ENCODE results near the gene OBSL1. TPM values are rescaled to one million over a fixed set of nuclear protein-coding genes. Genes with fewer than 3 reads are reported as not detected.

OBSL1 gene
- total RNA-seq, 1 experiment from 2014 or later, result 51.9 TPM

- no peak for DNase-seq (ENCODE audit: low spot score)
Measured at GRCh38 chr2:219551441-219552381, 19.6 kb downstream of the OBSL1 start.

- DNase-seq (ENCODE audit: low spot score), result no peak
Measured at GRCh38 chr2:219549619-219550018, 21.7 kb downstream of the OBSL1 start.

GRCh38 chr2:219548990-219549389, 22.3 kb downstream of the OBSL1 start:
- DNase-seq (ENCODE audit: low spot score), result no peak

GRCh38 chr2:219547621-219548020, 23.7 kb downstream of the OBSL1 start:
- no peak for DNase-seq (ENCODE audit: low spot score)

- DNase-seq (ENCODE audit: low spot score), result no peak
Measured at GRCh38 chr2:219545943-219546352, 25.4 kb downstream of the OBSL1 start.

GRCh38 chr2:219545295-219545942, 25.9 kb downstream of the OBSL1 start:
- DNase-seq (ENCODE audit: low spot score), result no peak

GRCh38 chr2:219544567-219544966, 26.8 kb downstream of the OBSL1 start:
- DNase-seq (ENCODE audit: low spot score), result no peak

GRCh38 chr2:219543596-219544358, 27.6 kb downstream of the OBSL1 start, which contains the start of the genes CHPF and TMEM198:
CHPF (minus strand) TSS chr2:219543809; CDS start chr2:219543538, 271 bp downstream.
TMEM198 (plus strand) TSS chr2:219544028; CDS start chr2:219544728, 700 bp downstream.
- peak; percentile 95 for DNase-seq (ENCODE audit: low spot score)

GRCh38 chr2:219542931-219543595, 28.3 kb downstream of the OBSL1 start:
- no peak for DNase-seq (ENCODE audit: low spot score)

- peak; percentile 71 for DNase-seq (ENCODE audit: low spot score)
Measured at GRCh38 chr2:219541611-219542180, 29.6 kb downstream of the OBSL1 start.

GRCh38 chr2:219540784-219541504, 30.4 kb downstream of the OBSL1 start:
- DNase-seq (ENCODE audit: low spot score), result no peak

- no peak for DNase-seq (ENCODE audit: low spot score)
Measured at GRCh38 chr2:219539926-219540678, 31.2 kb downstream of the OBSL1 start.

- DNase-seq (ENCODE audit: low spot score), result no peak
Measured at GRCh38 chr2:219538956-219539788, 32.2 kb downstream of the OBSL1 start.

GRCh38 chr2:219538504-219538951, 32.8 kb downstream of the OBSL1 start:
- no peak for DNase-seq (ENCODE audit: low spot score)

- no peak for DNase-seq (ENCODE audit: low spot score)
Measured at GRCh38 chr2:219537657-219538488, 33.5 kb downstream of the OBSL1 start.

- DNase-seq (ENCODE audit: low spot score), result no peak
Measured at GRCh38 chr2:219536967-219537366, 34.4 kb downstream of the OBSL1 start.

GRCh38 chr2:219536425-219536824, 34.9 kb downstream of the OBSL1 start:
- DNase-seq (ENCODE audit: low spot score), result no peak

All from H4 (cell line).